Endodermal cell (in vitro differentiated cells): ENCODE results near the gene SH3BGRL. TPM values are rescaled to one million over a fixed set of nuclear protein-coding genes. Genes with fewer than 3 reads are reported as not detected.
A peak's percentile ranks its signal among the peaks of the same experiment; 100 is the strongest.

Experiments used
- DNase-seq: peaks from one replicate; pipeline ENCODE4 v3.0.0-alpha.2; 2017
- H3K27ac ChIP-seq: 2 replicates; pipeline ENCODE4 v1.5.1; 2013; ENCODE audit warnings: mild to moderate bottlenecking, low read depth, low read length, moderate library complexity
- H3K27me3 ChIP-seq: 2 replicates; pipeline ENCODE4 v1.6.1; 2013; ENCODE audit warnings: mild to moderate bottlenecking, low read length, moderate library complexity; ENCODE audit not compliant: insufficient read depth, control insufficient read depth, poor library complexity, severe bottlenecking
- H3K36me3 ChIP-seq: 2 replicates; pipeline ENCODE4 v1.7.0; 2013; ENCODE audit warnings: mild to moderate bottlenecking, low read length, moderate library complexity; ENCODE audit not compliant: control insufficient read depth, insufficient read depth
- H3K4me1 ChIP-seq: one replicate; pipeline ENCODE4 v1.7.0; 2013; ENCODE audit warnings: low read length; ENCODE audit not compliant: control insufficient read depth, insufficient read depth
- H3K4me3 ChIP-seq: 2 replicates; pipeline ENCODE4 v1.5.1; 2013; ENCODE audit warnings: mild to moderate bottlenecking, low read length, moderate library complexity
- H3K9ac ChIP-seq: 2 replicates; pipeline ENCODE4 v1.6.1; 2013; ENCODE audit warnings: mild to moderate bottlenecking, low read length, moderate library complexity; ENCODE audit not compliant: poor library complexity, severe bottlenecking; ENCODE audit errors: extremely low read depth
- H3K9me3 ChIP-seq: 2 replicates; pipeline ENCODE4 v1.6.1; 2013; ENCODE audit warnings: mild to moderate bottlenecking, low read length, moderate library complexity; ENCODE audit not compliant: control insufficient read depth
- H3K27ac Mint-ChIP-seq: 2 replicates; pipeline ENCODE4 v1.8.0; 2020; ENCODE audit warnings: mixed read lengths
- H3K27me3 Mint-ChIP-seq: 2 replicates; pipeline ENCODE4 v1.8.0; 2021; ENCODE audit warnings: mild to moderate bottlenecking, mixed read lengths; ENCODE audit not compliant: insufficient read depth
- H3K36me3 Mint-ChIP-seq: 2 replicates; pipeline ENCODE4 v1.8.0; 2020; ENCODE audit warnings: low read depth, mixed read lengths
- H3K4me1 Mint-ChIP-seq: 2 replicates; pipeline ENCODE4 v1.8.0; 2020; ENCODE audit warnings: mixed read lengths
- H3K4me3 Mint-ChIP-seq: 2 replicates; pipeline ENCODE4 v1.8.0; 2020; ENCODE audit warnings: mild to moderate bottlenecking, moderate library complexity, mixed read lengths
- H3K9me3 Mint-ChIP-seq: 2 replicates; pipeline ENCODE4 v1.8.0; 2020; ENCODE audit warnings: mild to moderate bottlenecking, mixed read lengths
- CTCF ChIP-seq: fragments of 200-600 bp; sonication (generic); conservative IDR thresholded peaks from 2 replicates; pipeline ENCODE4 v1.5.0; 2021; ENCODE audit warnings: antibody characterized with exemption, mild to moderate bottlenecking
- WGBS, 2 experiments: methylation state at CpG; one replicate each; pipeline versions ENCODE4 v1.1.5 to v1.1.7; 2013; ENCODE audit warnings: missing lambda C conversion rate in 2 of 2, mixed read lengths in 1 of 2; ENCODE audit not compliant: insufficient coverage in 1 of 2, insufficient read length in 1 of 2; 5-methylcytosine and 5-hydroxymethylcytosine counted together
- total RNA-seq, 2 donors: library from RNA; stranded (reverse); fragmentation: NEBNext Ultra II Directional in 1 of 2; extraction: Animal tissue kit (Norgen Biotek cat#: 25700) in 1 of 2; gene quantifications; 2 replicates in 1 of 2; 3 replicates in 1 of 2; pipeline ENCODE4 v1.2.1, GENCODE V29; 2021

Gene SH3BGRL
- total RNA-seq, 2 donors from 2014 or later = 44.8 to 63.5 TPM

GRCh38 chrX:81195259-81195658 is 6.6 kb upstream of the SH3BGRL start:
- 86% methylated on average over 2 of the region's 2 CpGs; no CpG with 5 or more reads in 1 of the 2 experiments for WGBS, 2 experiments
- Histone ChIP-seq H3K4me1 (no peaks in the 10 kb centered on the region), H3K9me3 (no peaks in the 10 kb centered on the region), H3K9ac (no peak overlapping the region), H3K27ac (no peak overlapping the region), H3K27me3 (no peaks in the 10 kb centered on the region), H3K4me3 (no peak overlapping the region), H3K36me3 (no peaks in the 10 kb centered on the region)
- H3K36me3 Mint-ChIP-seq = no peaks in the 10 kb centered on the region
- no peak overlapping the region for H3K27ac Mint-ChIP-seq
- peaks cover 52% of the 10 kb centered on the region for H3K9me3 Mint-ChIP-seq
- H3K4me3 Mint-ChIP-seq = no peak overlapping the region
- no peaks in the 10 kb centered on the region for H3K4me1 Mint-ChIP-seq
- no peaks in the 10 kb centered on the region for H3K27me3 Mint-ChIP-seq
- TF ChIP-seq CTCF = no peak
- no peak for DNase-seq

- H3K4me3 Mint-ChIP-seq = no peak overlapping the region
- H3K4me1 Mint-ChIP-seq = no peaks in the 10 kb centered on the region
- Histone ChIP-seq H3K27me3 (no peaks in the 10 kb centered on the region), H3K9ac (no peak overlapping the region), H3K36me3 (no peaks in the 10 kb centered on the region), H3K4me3 (no peak overlapping the region), H3K4me1 (no peaks in the 10 kb centered on the region), H3K27ac (no peak overlapping the region), H3K9me3 (no peaks in the 10 kb centered on the region)
- peak; percentile 78 for TF ChIP-seq CTCF
- 28 to 40% methylated on average over 2 to 5 of the region's 5 CpGs for WGBS, 2 experiments
- H3K36me3 Mint-ChIP-seq = no peaks in the 10 kb centered on the region
- no peaks in the 10 kb centered on the region for H3K27me3 Mint-ChIP-seq
- H3K9me3 Mint-ChIP-seq = peaks cover 48% of the 10 kb centered on the region
- peak; percentile 84 for DNase-seq
- no peak overlapping the region for H3K27ac Mint-ChIP-seq
Observed at GRCh38 chrX:81195712-81196111, 6.2 kb upstream of the SH3BGRL start.

GRCh38 chrX:81201071-81201470 is 831 bp upstream of the SH3BGRL start:
- H3K9me3 Mint-ChIP-seq = peaks cover 61% of the 10 kb centered on the region
- TF ChIP-seq CTCF = no peak
- peak overlapping the region; percentile 95 for H3K27ac Mint-ChIP-seq
- no peaks in the 10 kb centered on the region for H3K36me3 Mint-ChIP-seq
- no CpG with 5 or more reads among the region's 1 CpG for WGBS, 2 experiments
- H3K4me1 ChIP-seq = no peaks in the 10 kb centered on the region
- DNase-seq = no peak
- H3K4me1 Mint-ChIP-seq = peaks cover 8% of the 10 kb centered on the region
- H3K4me3 ChIP-seq = peak overlapping the region; percentile 95
- peak overlapping the region; percentile 77 for H3K4me3 Mint-ChIP-seq
- peak overlapping the region; percentile 80 for H3K9ac ChIP-seq
- no peaks in the 10 kb centered on the region for H3K27me3 ChIP-seq
- H3K9me3 ChIP-seq = no peaks in the 10 kb centered on the region
- no peak overlapping the region for H3K27ac ChIP-seq
- H3K27me3 Mint-ChIP-seq = no peaks in the 10 kb centered on the region
- H3K36me3 ChIP-seq = no peaks in the 10 kb centered on the region
